ENCODE data around the gene MUS81. TPM values are rescaled to one million over a fixed set of nuclear protein-coding genes. Genes with fewer than 3 reads are reported as not detected.

The MUS81 gene
- total and polyA plus RNA-seq, 2 of the 13 experiments (the other 11 are each of a cell fraction or from before 2014, with no cell fraction given), result 25.6 to 30.2 TPM

GRCh38 chr11:65900125-65900898 lies 40.1 kb downstream of the MUS81 start, which contains the start of gene FOSL1 (continued):
- TF ChIP-seq EEA1 (CRISPR knock-in tag; IDR thresholded peaks at IDR 0.05; ENCODE audit: borderline replicate concordance) (no peak), FOXO4 (CRISPR knock-in tag; conservative IDR thresholded peaks at IDR 0.05) (no peak), ZNF446 (CRISPR knock-in tag; IDR thresholded peaks at IDR 0.05) (no peak; the same call in 1 of the 2 replicates), FIP1L1 (IDR thresholded peaks at IDR 0.05; ENCODE audit: borderline replicate concordance, insufficient read depth, low read depth, low read length) (no peak), MAFF (IDR thresholded peaks at IDR 0.05; ENCODE audit: low read depth, low read length) (no peak), ISL2 (CRISPR knock-in tag; IDR thresholded peaks at IDR 0.05) (no peak), FOXP1 (IDR thresholded peaks at IDR 0.05) (no peak), FOXP1 (CRISPR knock-in tag; IDR thresholded peaks at IDR 0.05) (no peak), ZNF10 (CRISPR knock-in tag; IDR thresholded peaks at IDR 0.05; ENCODE audit: borderline replicate concordance, low read depth) (no peak), MXD4 (CRISPR knock-in tag; IDR thresholded peaks at IDR 0.05) (peak; percentile 65; the same call in 1 of the 2 replicates), SKI (IDR thresholded peaks at IDR 0.05; ENCODE audit: partially characterized antibody) (peak; percentile 66), E2F2 (CRISPR knock-in tag; IDR thresholded peaks at IDR 0.05; ENCODE audit: borderline replicate concordance) (no peak), SAFB2 (CRISPR knock-in tag; IDR thresholded peaks at IDR 0.05; ENCODE audit: borderline replicate concordance, low read depth) (no peak), MAFG (CRISPR knock-in tag; IDR thresholded peaks at IDR 0.05) (0 out of 2 replicates have a peak, but pooled peaks have one; percentile 17), AKNA (CRISPR knock-in tag; IDR thresholded peaks at IDR 0.05; ENCODE audit: borderline replicate concordance) (no peak), PCBP2 (optimal IDR thresholded peaks at IDR 0.05; ENCODE audit: low read depth, low read length, poor library complexity, severe bottlenecking) (no peak), ZNF850 (CRISPR knock-in tag; conservative IDR thresholded peaks at IDR 0.05) (no peak), CREM (IDR thresholded peaks at IDR 0.05) (peak; percentile 66), CREM (CRISPR knock-in tag; IDR thresholded peaks at IDR 0.05) (0 out of 2 replicates have a peak, but pooled peaks have one; percentile 32), KDM5B (CRISPR knock-in tag; IDR thresholded peaks at IDR 0.05; ENCODE audit: borderline replicate concordance) (no peak), SNAI1 (CRISPR knock-in tag; IDR thresholded peaks at IDR 0.05; ENCODE audit: borderline replicate concordance) (peak; percentile 59; the same call in 1 of the 2 replicates), ZNF570 (CRISPR knock-in tag; IDR thresholded peaks at IDR 0.05; ENCODE audit: borderline replicate concordance) (no peak)

All from HepG2 (cell line).